ENCODE results near the gene TBC1D22B. TPM values are rescaled to one million over a fixed set of nuclear protein-coding genes. Genes with fewer than 3 reads are reported as not detected.

The TBC1D22B gene
- total and polyA plus RNA-seq, 2 experiments from 2014 or later = 5.0 to 8.3 TPM

- 86% methylated on average over 12 of the region's 12 CpGs for WGBS, 2 experiments (ENCODE audit: low coverage in 1 of 2, low lambda C conversion rate in 2 of 2, missing lambda C conversion rate in 2 of 2)
- Histone ChIP-seq H3K27me3 (replicated peaks; ENCODE audit: insufficient read depth) (no peaks in the 10 kb centered on the region), H3K36me3 (ENCODE audit: low read depth) (no peaks in the 10 kb centered on the region), H3K9me2 (ENCODE audit: insufficient read depth) (no peaks in the 10 kb centered on the region), H3K9ac (no peak overlapping the region), H3K79me2 (ENCODE audit: insufficient read depth) (no peaks in the 10 kb centered on the region), H3K27ac (no peak overlapping the region), H2AFZ (no peak overlapping the region), H3K4me2 (ENCODE audit: unreplicated experiment) (no peak overlapping the region), H4K20me1 (ENCODE audit: insufficient read depth) (no peaks in the 10 kb centered on the region), H3K9me3 (ENCODE audit: low read depth) (no peaks in the 10 kb centered on the region), H3K4me3 (no peak overlapping the region), H3F3A (ENCODE audit: insufficient read depth) (no peaks in the 10 kb centered on the region), H3K4me1 (ENCODE audit: insufficient read depth) (0 out of 2 replicates have a peak, but pooled peaks cover 1% of the 10 kb centered on the region)
- in situ Hi-C loops (cut with MboI) = loop anchor here (10.0 to 25.0 kb wide), 2 partner anchors 322 to 435 kb away; partner anchors contain the start of gene C6orf89
- no peak for DNase-seq
- TF ChIP-seq EZH2 (IDR thresholded peaks at IDR 0.05; ENCODE audit: insufficient read depth, poor library complexity, severe bottlenecking) (no peak), EZH2phosphoT487 (IDR thresholded peaks at IDR 0.05; ENCODE audit: insufficient read depth, low read depth) (no peak)
These were observed 47.9 kb upstream of the TBC1D22B start for GRCh38 chr6:37209461-37210205.

- Histone ChIP-seq H3K9me3 (ENCODE audit: low read depth) (no peaks in the 10 kb centered on the region), H3K9ac (no peak overlapping the region), H2AFZ (no peak overlapping the region), H3K9me2 (ENCODE audit: insufficient read depth) (no peaks in the 10 kb centered on the region), H3K4me1 (ENCODE audit: insufficient read depth) (no peaks in the 10 kb centered on the region), H3K27me3 (replicated peaks; ENCODE audit: insufficient read depth) (no peaks in the 10 kb centered on the region), H4K20me1 (ENCODE audit: insufficient read depth) (no peaks in the 10 kb centered on the region), H3K79me2 (ENCODE audit: insufficient read depth) (no peaks in the 10 kb centered on the region), H3K4me3 (no peak overlapping the region), H3F3A (ENCODE audit: insufficient read depth) (no peaks in the 10 kb centered on the region), H3K4me2 (ENCODE audit: unreplicated experiment) (no peak overlapping the region), H3K36me3 (ENCODE audit: low read depth) (no peaks in the 10 kb centered on the region), H3K27ac (no peak overlapping the region)
- WGBS, 2 experiments (ENCODE audit: low coverage in 1 of 2, low lambda C conversion rate in 2 of 2, missing lambda C conversion rate in 2 of 2) = 54 to 57% methylated on average over 7 of the region's 7 CpGs
- peak; percentile 83 for DNase-seq
- no peak for TF ChIP-seq EZH2phosphoT487 (IDR thresholded peaks at IDR 0.05; ENCODE audit: insufficient read depth, low read depth)
- no peak for TF ChIP-seq EZH2 (IDR thresholded peaks at IDR 0.05; ENCODE audit: insufficient read depth, poor library complexity, severe bottlenecking)
- in situ Hi-C loops (cut with MboI) = loop anchor here (10.0 to 25.0 kb wide), 2 partner anchors 323 to 436 kb away; partner anchors contain the start of gene C6orf89
These were observed 47.1 kb upstream of the TBC1D22B start for GRCh38 chr6:37210313-37210968.

GRCh38 chr6:37212268-37212667, 45.3 kb upstream of the TBC1D22B start:
- H3F3A ChIP-seq (ENCODE audit: insufficient read depth) = no peaks in the 10 kb centered on the region; the same call in 1 of the 2 replicates
- no peaks in the 10 kb centered on the region for H3K27me3 ChIP-seq (replicated peaks; ENCODE audit: insufficient read depth)
- no peak overlapping the region for H3K4me3 ChIP-seq
- TF ChIP-seq EZH2 (IDR thresholded peaks at IDR 0.05; ENCODE audit: insufficient read depth, poor library complexity, severe bottlenecking) = no peak
- H3K9me2 ChIP-seq (ENCODE audit: insufficient read depth) = no peaks in the 10 kb centered on the region
- 60 to 62% methylated on average over 9 of the region's 9 CpGs for WGBS, 2 experiments (ENCODE audit: low coverage in 1 of 2, low lambda C conversion rate in 2 of 2, missing lambda C conversion rate in 2 of 2)
- no peak overlapping the region for H3K4me2 ChIP-seq (ENCODE audit: unreplicated experiment)
- H2AFZ ChIP-seq = no peak overlapping the region
- no peaks in the 10 kb centered on the region for H3K79me2 ChIP-seq (ENCODE audit: insufficient read depth)
- H3K9ac ChIP-seq = no peak overlapping the region
- no peaks in the 10 kb centered on the region for H3K4me1 ChIP-seq (ENCODE audit: insufficient read depth)
- no peaks in the 10 kb centered on the region for H3K36me3 ChIP-seq (ENCODE audit: low read depth)
- H3K9me3 ChIP-seq (ENCODE audit: low read depth) = no peaks in the 10 kb centered on the region
- DNase-seq = no peak
- no peak overlapping the region for H3K27ac ChIP-seq
- no peaks in the 10 kb centered on the region for H4K20me1 ChIP-seq (ENCODE audit: insufficient read depth)
- in situ Hi-C loops (cut with MboI) = loop anchor here (10.0 to 25.0 kb wide), 2 partner anchors 325 to 437 kb away; partner anchors contain the start of gene C6orf89

- DNase-seq = no peak
- no peaks in the 10 kb centered on the region; the same call in 1 of the 2 replicates for H3F3A ChIP-seq (ENCODE audit: insufficient read depth)
- no peaks in the 10 kb centered on the region for H3K27me3 ChIP-seq (replicated peaks; ENCODE audit: insufficient read depth)
- H3K27ac ChIP-seq = no peak overlapping the region
- no peak overlapping the region for H3K4me3 ChIP-seq
- no peak overlapping the region for H3K4me2 ChIP-seq (ENCODE audit: unreplicated experiment)
- H3K9me3 ChIP-seq (ENCODE audit: low read depth) = no peaks in the 10 kb centered on the region
- no peak for TF ChIP-seq EZH2phosphoT487 (IDR thresholded peaks at IDR 0.05; ENCODE audit: insufficient read depth, low read depth)
- no peak for TF ChIP-seq EZH2 (IDR thresholded peaks at IDR 0.05; ENCODE audit: insufficient read depth, poor library complexity, severe bottlenecking)
- H3K9ac ChIP-seq = no peak overlapping the region
- no peaks in the 10 kb centered on the region for H3K9me2 ChIP-seq (ENCODE audit: insufficient read depth)
- WGBS, 2 experiments (ENCODE audit: low coverage in 1 of 2, low lambda C conversion rate in 2 of 2, missing lambda C conversion rate in 2 of 2) = 80 to 89% methylated on average over 6 of the region's 6 CpGs
- no peak overlapping the region for H2AFZ ChIP-seq
- H4K20me1 ChIP-seq (ENCODE audit: insufficient read depth) = no peaks in the 10 kb centered on the region
- no peaks in the 10 kb centered on the region for H3K79me2 ChIP-seq (ENCODE audit: insufficient read depth)
- no peaks in the 10 kb centered on the region for H3K36me3 ChIP-seq (ENCODE audit: low read depth)
- H3K4me1 ChIP-seq (ENCODE audit: insufficient read depth) = peaks cover 3% of the 10 kb centered on the region; the same call in 1 of the 2 replicates
- in situ Hi-C loops (cut with MboI) = loop anchor here (10.0 to 25.0 kb wide), 2 partner anchors 331 to 443 kb away; partner anchors contain the start of gene C6orf89
These were observed 39.5 kb upstream of the TBC1D22B start for GRCh38 chr6:37218061-37218460.
